Left renal pelvis (tissue), 4 donors: ENCODE data around the gene APMAP. TPM values are rescaled to one million over a fixed set of nuclear protein-coding genes. Genes with fewer than 3 reads are reported as not detected.
A peak's percentile ranks its signal among the peaks of the same experiment; 100 is the strongest.
"Not testable (repeated sequence)": the region's sequence is repeated elsewhere in the genome, so short reads cannot be mapped to it uniquely, and the experiment has no call there.

Experiments used
- DNase-seq, 4 donors: peaks; one replicate each; pipeline ENCODE4 v3.0.0-alpha.2; 2013; ENCODE audit warnings: low read depth in 4 of 4, low spot score in 3 of 4
- polyA plus RNA-seq, 4 donors: library from polyadenylated mRNA; unstranded; fragments of 120-200 nt; gene quantifications; one replicate each; pipeline ENCODE4 v1.2.1, GENCODE V29; 2013; ENCODE audit not compliant: insufficient read length in 4 of 4

APMAP gene
- polyA plus RNA-seq, 4 donors = 89.4 to 108 (median 97.1) TPM

GRCh38 chr20:24936526-24937407 is 55.8 kb downstream of the APMAP start:
- no peak for DNase-seq

- no peak for DNase-seq
Observed at GRCh38 chr20:24935766-24936525, 56.6 kb downstream of the APMAP start.

- no peak for DNase-seq
Observed at GRCh38 chr20:24935140-24935539, 57.4 kb downstream of the APMAP start.

GRCh38 chr20:24934716-24935115 is 57.8 kb downstream of the APMAP start:
- DNase-seq = no peak

GRCh38 chr20:24934101-24934661 is 58.4 kb downstream of the APMAP start:
- no peak for DNase-seq

GRCh38 chr20:24933266-24933908 is 59.2 kb downstream of the APMAP start:
- no peak for DNase-seq

- DNase-seq = not testable (repeated sequence)
Observed at GRCh38 chr20:24931893-24932292, 60.7 kb downstream of the APMAP start.

- DNase-seq = not testable (repeated sequence)
Observed at GRCh38 chr20:24930724-24931688, 61.5 kb downstream of the APMAP start.

- DNase-seq = peak in 2 of 4 donors; percentile 57 to 64
Observed at GRCh38 chr20:24929867-24930723, 62.5 kb downstream of the APMAP start.

GRCh38 chr20:24929259-24929658 is 63.3 kb downstream of the APMAP start:
- not testable (repeated sequence) for DNase-seq

GRCh38 chr20:24920706-24921105 is 71.8 kb downstream of the APMAP start:
- DNase-seq = not testable (repeated sequence)

GRCh38 chr20:24919665-24920064 is 72.9 kb downstream of the APMAP start:
- not testable (repeated sequence) for DNase-seq

- no peak for DNase-seq
Observed at GRCh38 chr20:24918579-24919566, 73.7 kb downstream of the APMAP start.

GRCh38 chr20:24917797-24918578 is 74.6 kb downstream of the APMAP start:
- DNase-seq = peak; percentile 62 to 68 (median 64)

GRCh38 chr20:24917056-24917455 is 75.5 kb downstream of the APMAP start:
- no peak for DNase-seq

GRCh38 chr20:24916412-24916811 is 76.1 kb downstream of the APMAP start:
- no peak for DNase-seq

- DNase-seq = no peak
Observed at GRCh38 chr20:24915892-24916291, 76.7 kb downstream of the APMAP start.
